ENCODE measurements around the gene AGMAT.

The AGMAT gene

DNA sequence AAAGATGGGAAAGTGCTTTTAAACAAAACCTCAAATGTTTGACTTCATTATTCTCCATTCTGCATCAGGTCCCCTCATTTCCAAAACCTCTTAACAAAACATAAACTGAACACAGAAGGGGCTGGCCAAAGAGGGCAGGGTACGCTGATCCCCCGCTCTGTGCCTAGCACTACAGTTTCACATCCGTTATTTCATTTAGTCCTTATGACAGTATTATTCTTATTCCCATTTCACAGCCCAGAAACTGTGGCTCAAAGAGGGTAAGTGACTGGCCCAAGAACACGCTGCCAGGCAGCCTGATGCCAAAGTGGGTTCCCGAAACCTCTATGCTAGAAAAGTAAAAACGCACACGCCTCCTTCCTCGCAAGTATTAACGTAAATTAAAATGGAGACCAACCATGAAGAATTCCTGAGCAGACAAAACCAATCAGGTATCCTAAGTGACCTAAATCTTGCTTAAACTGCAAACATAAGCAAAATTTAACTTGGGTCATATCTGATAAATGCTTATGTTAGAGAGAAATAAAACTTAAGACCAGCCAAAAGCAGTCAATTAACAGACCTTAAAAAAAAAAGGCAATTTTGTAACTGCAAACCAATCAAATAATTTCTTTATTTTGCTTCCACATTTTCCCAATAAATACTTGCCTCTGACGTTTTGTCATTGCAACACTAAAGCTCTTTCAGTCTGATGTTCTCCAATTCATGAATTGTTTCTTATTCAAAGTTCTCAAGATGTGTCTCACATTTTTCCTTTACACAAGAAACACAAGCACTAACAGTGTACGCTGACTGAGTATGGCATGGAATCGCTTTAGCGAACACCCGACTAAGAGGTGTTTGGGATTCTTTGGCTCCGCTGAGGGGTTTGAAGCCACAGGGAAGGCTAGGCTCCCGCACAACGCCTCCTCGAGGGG, 61.5 kb downstream of the AGMAT start:
- peak; percentile 65 for DNase-seq (ENCODE audit: low read depth)

DNA sequence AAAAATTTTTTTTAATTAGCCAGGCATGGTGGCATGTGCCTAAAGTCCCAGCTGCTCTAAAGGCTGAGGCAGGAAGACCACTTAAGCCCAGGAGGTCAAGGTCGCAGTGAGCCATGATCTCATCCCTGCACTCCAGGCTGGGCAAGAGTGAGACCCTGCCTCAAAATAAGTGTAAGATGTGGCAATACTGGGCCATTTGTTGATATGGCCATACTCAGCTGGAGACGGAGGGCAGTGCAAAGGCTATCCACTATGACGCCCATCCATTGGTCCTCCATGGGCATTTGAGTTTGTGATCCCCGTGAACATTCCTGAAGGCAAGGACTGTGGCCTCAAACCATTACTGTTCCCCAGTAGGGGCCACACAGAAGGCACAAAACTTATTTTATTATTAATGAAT, 62.3 kb downstream of the AGMAT start:
- DNase-seq (ENCODE audit: low read depth) = no peak
